ENCODE data around the gene TLX1.

TLX1 gene

GRCh38 chr10:101182936-101183335 is 51.8 kb downstream of the TLX1 start:
- Histone ChIP-seq H3K4me1 (ENCODE audit: control insufficient read depth, insufficient read depth, low read length) (no peaks in the 10 kb centered on the region), H3K27me3 (ENCODE audit: control insufficient read depth, insufficient read depth, low read length) (no peaks in the 10 kb centered on the region), H3K4me3 (ENCODE audit: low read length) (no peak overlapping the region), H3K36me3 (ENCODE audit: control insufficient read depth, insufficient read depth, low read length) (no peaks in the 10 kb centered on the region), H3K9ac (ENCODE audit: low read length) (no peak overlapping the region), H3K27ac (ENCODE audit: low read depth, low read length) (no peak overlapping the region)

DNA sequence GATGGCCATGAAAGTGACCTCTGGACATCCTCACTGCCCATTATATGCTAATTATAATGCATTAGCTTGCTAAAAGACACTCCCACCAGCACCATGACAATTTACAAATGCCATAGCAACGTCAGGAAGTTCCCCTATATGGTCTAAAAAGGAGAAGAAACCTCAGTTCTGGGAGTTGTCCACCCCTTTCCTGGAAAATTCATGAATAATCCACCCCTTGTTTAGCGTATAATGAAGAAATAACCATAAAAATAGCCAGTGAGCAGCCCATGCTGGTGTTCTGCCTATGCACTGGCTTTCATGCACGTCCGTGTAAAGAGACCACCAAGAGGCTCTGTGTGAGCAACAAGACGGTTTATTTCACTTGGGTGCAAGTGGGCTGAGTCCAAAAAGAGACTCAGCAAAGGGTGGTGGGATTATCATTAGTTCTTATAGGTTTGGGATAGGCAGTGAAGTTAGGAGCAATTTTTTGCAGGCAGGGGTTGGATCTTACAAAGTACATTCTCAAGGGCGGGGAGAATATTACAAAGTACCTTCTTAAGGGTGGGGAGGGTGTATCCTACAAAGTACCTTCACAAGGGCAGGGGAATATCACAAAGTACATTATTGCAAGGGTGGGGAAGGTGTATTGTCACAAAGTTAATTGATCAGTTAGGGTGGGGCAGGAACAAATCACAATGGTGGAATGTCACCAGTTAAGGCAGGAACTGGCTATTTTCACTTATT is 52.5 kb downstream of the TLX1 start:
- H3K9ac ChIP-seq (ENCODE audit: low read length) = no peak overlapping the region
- H3K4me1 ChIP-seq (ENCODE audit: control insufficient read depth, insufficient read depth, low read length) = no peaks in the 10 kb centered on the region
- H3K36me3 ChIP-seq (ENCODE audit: control insufficient read depth, insufficient read depth, low read length) = no peaks in the 10 kb centered on the region
- no peak overlapping the region for H3K4me3 ChIP-seq (ENCODE audit: low read length)
- H3K27ac ChIP-seq (ENCODE audit: low read depth, low read length) = no peak overlapping the region
- H3K27me3 ChIP-seq (ENCODE audit: control insufficient read depth, insufficient read depth, low read length) = no peaks in the 10 kb centered on the region
